Activated CD4-positive, alpha-beta T cell treated with anti-CD3 and anti-CD28 coated beads, Interleukin-2, amount 50 U/mL, for 24 hours (primary cell): Measurements from ENCODE around the gene DOC2B.
"Not testable (repeated sequence)": the region's sequence is repeated elsewhere in the genome, so short reads cannot be mapped to it uniquely, and the experiment has no call there.

Source experiments
- DNase-seq, 2 donors: peaks; one replicate each; pipeline ENCODE4 v3.0.0-alpha.2; 2020; ENCODE audit warnings: low read depth in 1 of 2, low spot score in 1 of 2

The DOC2B gene

DNA sequence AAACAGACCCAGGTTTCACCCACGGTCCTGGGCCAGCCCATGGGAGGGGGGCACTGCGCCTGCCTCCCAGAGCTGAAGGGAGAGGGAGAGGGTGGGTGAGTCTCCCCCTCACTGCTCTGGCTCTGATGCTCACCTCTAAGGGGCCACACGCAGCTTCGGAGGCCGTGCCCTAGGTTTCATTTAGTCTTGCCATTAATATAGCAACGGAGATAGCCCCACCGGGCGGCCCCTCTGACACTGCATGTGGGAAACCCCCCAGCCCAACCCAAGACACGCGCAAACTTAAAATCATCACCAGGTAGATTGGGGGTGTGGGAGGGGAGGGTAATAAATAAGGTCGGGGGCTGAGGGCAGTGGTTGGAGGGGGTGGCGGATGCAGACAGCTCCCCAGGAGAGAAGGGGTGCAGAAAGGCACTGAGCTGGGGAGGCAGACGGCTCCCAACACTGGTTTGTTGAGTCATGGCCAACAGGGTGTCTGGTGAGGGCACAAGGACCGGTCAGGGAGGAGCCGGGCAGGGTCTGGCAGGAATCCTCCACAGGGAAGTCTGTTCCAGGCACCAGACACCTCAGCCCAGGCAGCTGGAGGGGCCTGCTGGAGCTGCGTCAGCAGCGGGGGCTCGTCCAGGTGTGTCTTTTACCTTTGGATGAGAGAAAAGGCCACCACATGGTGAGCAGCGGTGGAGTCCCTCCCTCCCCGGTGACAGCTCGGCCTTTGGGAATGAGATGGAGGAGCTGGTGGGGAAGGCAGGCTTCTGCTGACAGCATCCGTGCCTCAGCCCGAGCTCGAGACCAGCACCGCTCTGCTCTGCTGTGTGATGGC lies 32.0 kb upstream of the DOC2B start:
- DNase-seq: no peak

DNA sequence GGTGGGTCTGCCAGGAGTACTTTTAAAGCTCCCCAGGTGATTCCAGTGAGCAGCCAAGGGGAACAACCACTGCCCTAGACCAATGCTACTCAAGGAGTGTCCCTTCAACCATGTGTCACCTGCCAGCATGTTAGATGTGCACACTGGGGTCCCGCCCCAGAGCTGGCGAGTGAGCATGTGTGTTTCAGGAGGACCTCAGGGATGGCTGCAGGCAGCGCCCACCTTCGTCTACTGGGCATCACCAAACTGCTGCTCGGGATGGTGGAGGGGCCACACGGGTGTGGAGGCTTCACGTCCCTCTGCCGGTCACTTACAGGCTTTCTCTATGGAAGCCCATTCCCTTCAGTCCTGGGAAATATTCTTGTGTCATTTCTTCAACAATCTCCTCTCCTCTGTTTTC lies 29.0 kb upstream of the DOC2B start:
- DNase-seq: no peak

DNA sequence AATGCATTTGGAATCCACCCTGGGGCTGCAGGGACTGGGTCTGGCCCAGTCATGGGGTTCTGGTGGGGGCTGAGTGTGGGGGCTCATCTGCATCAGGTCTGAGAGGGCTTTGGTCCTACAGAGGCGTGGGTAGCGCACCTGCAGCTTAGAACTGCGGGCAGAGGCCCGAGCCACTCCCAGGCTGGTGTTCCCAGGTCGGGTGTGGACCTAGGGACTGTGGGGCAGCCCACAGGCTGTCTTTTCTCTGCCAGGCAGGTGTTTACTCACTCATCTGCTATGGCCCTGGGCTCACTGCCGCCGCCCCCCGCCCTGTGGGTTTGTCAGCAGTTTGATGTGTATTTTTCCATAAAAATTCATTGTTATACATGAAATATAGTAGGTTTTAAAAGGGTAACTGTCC lies 27.0 kb upstream of the DOC2B start:
- no peak for DNase-seq

DNA sequence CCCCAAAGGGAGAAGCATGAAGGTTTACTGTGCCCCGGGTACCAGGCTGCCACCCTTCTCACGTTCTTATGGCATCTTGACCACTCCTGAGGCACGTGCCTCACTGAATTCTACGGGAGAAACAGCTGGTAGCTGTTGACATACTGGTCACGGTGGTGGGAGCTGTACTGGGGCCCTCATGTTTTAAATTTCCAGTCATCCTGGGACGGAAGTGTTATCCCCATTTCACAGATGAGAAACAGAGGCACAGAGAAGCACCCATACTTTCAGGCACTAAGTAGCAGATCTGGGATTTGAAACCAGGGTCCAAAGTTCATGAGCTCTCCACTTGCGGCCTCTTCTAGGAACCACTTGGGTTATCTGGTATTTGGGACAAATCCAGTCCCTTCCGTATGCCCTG lies 26.3 kb upstream of the DOC2B start:
- DNase-seq: no peak

DNA sequence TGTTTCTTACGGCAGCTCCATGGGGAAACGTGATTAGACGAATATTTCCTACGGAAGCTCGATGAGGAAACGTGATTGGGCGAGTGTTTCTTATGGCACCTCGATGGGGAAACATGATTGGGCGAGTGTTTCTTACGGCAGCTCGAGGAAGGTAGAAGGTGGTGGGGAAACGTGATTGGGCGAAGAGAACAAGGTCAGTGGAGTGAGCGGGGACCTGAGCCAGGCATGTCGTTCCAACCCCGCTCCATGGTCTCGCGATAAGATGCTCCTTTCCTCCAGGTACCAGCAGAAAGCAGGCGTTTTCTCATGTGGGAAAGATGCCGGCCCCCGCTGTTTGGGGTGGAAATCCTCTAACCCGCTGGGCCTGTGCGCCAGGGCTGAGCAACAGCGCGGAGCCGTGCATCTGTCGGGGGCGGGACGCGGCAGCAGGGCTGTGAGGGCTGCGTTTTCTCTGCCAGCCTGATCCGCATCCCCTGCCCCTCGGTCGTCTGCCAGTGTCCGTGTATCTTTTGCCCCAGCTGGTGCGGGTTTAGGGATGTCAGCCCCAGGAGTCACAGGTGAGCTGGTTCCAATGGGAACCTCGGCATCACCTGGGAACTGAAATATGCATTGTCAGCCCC lies 25.6 kb upstream of the DOC2B start:
- DNase-seq: no peak

DNA sequence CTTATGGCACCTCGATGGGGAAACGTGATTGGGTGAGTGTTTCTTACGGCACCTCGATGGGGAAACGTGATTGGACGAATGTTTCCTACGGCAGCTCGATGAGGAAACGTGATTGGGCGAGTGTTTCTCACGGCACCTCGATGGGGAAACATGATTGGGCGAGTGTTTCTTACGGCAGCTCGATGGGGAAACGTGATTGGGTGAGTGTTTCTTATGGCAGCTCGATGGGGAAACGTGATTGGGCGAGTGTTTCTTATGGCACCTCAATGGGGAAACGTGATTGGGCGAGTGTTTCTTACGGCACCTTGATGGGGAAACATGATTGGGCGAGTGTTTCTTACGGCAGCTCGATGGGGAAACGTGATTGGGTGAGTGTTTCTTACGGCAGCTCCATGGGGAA lies 25.0 kb upstream of the DOC2B start:
- DNase-seq: not testable (repeated sequence)

DNA sequence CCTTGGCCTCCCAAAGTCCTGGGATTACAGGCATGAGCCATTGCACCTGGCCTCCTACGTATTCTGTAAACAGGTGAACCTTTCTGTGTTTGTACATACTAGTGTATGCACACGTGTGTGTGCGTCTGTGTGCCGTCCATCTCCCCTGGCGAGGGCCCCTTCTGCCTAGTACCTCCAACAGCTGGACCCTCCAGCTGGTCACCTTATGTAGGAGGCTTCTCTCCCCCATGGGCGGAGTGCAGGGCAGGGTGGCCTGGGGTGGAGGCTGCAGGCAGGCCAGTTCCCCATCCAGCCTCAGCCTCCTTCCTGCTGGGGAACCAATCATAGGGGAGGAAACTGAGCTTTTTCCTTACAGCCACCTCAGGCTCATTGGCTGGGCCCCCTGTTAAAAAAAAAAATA lies 24.4 kb upstream of the DOC2B start:
- no peak for DNase-seq

DNA sequence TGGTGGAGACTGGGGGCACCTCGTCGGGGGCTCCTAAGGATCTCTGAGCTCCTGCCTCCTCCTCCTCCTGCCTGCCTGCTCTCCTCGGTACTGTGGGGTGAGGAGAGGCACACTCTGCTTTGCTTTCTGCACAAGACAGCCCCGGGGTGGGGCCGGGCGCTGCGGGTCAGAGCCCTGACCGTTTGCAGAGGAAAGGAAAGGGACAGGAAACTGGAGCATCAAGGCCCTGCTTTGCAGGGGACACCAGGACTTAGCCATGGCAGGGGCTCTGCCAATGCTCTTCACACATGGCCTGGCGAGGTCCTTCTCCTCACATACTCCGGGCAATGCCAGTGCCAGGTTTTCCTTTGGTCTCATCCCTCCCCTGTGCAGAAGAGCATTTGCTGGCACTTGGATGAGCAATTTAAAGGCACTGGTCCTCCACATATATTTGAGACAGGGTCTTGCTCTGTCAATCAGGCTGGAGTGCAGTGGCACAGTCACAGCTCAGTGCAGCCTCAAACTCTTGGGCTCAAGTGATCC lies 23.8 kb upstream of the DOC2B start:
- DNase-seq: no peak

DNA sequence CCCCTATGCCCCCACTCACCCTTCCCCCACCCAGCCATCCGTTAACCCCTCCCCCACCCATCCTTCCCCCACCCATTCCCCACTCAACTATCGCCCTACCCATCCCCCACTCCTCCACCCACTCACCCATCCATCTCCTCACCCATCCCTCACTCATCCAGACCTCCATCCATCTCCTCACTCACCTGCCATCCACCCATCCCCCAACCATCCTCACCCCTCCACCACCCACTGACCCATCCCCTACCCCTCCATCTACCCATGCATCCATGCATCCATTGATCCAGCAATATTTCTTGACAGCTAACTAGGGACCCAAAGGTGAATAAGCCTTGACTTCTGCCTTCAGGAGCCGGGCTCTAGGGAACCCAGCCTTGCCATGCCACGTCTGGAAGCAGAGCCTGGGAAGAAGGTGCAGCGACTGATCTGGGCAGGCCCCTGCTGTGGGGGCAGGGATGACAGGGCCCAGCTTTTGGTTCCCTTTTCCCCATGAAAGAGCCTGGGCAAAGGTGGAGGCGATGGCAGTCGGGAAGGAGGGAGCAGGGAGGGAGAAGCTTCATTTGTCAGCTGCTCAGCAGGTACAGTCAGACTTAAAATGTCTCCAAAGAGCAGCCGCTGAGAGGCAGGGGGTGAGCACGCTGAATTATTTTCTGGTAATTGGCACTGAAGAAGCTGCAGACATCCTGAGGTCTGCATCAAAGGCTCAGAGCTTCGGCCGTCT lies 23.1 kb upstream of the DOC2B start:
- no peak for DNase-seq

DNA sequence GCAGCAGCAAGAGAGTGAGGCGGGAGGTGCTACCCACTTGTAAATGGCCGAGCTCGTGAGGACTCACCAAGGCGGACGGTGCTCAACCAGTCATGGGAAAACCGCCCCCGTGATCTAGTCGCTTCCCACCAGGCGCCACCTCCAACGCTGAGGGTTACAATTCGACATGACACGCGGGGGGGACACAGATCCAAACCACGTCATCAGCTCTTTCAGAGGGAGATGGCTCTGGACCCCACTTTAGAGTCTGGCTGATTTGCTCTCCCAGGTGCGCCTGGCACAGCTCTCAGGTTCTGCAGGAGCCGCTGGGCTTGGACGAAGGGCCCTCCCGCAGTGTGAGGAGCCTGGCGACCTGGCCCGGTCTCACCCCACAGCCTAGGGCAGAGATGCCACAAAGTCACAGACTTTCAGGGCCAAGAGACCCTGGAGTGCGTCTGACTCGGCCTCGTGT lies 21.1 kb upstream of the DOC2B start:
- DNase-seq: no peak

DNA sequence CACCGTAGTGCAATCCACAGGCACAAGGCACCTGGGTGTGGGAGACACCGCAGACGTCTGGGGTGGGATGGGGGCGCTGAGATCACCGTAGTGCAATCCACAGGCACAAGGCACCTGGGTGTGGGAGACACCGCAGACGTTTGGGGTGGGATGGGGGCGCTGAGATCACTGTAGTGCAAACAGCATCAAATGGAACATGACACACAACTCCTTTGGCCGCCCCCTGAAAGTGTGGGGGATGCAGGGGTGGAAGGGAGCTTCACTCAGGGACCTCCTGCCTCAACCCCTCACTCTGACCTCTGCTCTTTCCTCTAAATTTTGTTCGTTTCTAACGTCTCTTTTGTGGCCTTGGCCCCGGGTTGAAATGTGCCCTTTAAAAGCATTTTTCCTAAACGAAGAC lies 20.3 kb upstream of the DOC2B start:
- not testable (repeated sequence) for DNase-seq

DNA sequence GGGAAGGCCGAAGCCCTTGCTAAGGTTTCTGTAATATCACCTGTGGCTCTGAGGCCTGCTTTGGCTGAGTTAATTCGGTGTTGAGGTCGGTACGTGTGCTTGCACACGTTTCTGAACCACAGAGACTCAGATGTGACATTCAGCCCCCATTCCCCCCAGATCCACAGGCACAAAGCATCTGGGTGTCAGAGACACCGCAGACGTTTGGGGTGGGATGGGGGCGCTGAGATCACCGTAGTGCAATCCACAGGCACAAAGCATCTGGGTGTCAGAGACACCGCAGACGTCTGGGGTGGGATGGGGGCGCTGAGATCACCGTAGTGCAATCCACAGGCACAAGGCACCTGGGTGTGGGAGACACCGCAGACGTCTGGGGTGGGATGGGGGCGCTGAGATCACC lies 19.8 kb upstream of the DOC2B start:
- not testable (repeated sequence) for DNase-seq

DNA sequence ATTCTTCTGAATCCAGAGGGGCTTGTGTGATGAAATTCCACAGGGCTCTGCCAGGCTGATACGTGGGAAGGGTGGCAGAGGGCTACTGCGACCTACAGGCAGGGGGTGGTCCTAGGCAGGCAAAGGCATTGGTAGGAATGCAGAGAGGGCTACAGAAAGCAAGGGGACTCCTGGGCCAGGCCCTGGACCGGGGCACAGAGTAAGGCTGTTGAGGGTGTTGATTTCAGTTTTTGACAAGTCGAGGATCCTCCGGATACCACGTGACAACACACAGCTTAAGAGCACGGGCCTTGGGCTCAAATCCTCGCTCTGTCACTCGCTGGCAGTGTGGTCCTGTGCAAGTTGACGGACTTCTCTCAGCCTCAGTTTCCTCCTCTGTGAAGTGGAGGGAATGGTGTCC lies 19.1 kb upstream of the DOC2B start:
- no peak for DNase-seq

DNA sequence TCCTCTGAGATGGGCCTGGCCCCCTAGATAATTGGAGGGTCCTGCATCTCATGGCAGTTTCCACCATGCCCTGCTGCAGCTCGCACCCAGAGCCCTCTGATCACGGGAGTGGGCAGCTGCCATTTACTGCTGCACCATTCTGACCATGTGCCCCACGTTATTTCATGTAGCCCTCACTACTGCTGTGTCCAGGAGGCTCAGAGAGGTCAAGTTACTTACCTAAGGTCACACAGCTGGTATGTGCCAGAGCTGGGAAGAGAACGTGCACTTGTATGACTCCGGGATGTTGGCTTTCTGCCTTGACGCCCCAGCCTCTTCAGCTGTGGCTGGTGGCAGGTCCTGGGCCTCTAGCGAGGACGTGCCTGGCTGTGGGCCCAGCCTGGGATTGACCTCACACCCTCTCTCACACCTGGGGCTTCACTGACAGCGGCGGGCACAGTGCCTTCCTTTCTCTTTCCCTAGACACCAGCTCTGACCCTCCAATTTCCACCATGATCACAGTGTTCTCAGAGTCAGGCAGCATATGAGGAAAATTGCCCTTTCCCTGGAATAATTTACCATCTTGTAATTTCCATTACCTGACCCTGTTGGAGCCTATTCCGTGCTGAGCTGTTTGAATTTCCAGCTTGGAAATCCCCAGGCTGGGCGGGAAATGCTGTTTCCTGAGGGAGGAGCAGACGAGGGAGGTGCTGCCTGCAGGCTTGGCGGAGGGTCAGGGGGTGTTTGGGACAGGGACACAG lies 18.5 kb upstream of the DOC2B start:
- DNase-seq: no peak

DNA sequence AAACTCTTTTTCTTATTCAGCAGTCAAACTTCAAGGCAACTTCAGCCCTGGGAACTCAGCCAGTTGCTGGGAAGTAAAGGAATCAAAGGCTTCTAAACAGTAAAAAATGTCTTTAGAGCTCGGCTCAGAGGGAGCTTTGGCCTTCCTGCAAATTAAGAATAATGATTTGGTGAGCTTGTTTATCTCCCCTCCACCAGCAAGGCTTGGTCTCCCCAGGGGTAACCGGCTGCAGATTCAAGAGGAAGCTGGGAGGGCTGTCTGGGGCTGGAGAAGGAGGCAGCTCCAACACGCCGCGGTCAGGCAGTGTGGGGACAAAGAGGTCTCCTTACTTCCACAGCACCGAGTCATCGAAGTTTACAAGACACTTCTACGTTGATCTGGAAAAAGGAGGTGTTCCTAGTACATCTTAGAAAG lies 17.7 kb upstream of the DOC2B start:
- no peak for DNase-seq

DNA sequence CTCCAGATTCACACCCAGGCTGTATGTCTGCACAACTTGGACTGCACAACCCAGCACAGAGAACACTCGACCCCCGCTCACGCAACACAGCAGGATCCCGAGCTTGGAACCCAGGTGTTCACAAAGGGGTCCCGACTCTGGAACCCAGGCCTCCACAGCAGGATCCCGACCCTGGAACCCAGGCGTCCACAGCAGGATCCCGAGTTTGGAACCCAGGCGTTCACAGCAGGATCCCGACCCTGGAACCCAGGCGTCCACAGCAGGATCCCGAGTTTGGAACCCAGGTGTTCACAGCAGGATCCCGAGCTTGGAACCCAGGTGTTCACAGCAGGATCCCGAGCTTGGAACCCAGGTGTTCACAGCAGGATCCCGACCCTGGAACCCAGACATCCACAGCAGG lies 16.8 kb upstream of the DOC2B start:
- not testable (repeated sequence) for DNase-seq

DNA sequence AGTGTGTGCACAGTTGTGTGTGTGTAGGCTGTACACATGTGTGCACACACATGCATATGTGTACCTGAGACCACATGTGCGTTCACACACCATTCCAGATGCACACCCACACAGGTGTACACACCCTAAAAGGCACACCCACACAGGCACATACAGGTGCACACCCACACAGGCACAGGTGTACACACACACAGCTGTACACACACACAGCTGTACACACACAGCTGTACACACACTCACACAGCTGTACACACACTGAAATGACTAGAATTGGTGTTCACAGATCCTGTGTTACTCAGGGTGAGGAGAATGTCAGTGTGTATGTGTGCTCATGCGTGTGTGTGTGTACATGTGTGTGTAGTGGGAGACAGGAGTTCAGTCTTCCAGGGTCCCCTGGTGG lies 15.9 kb upstream of the DOC2B start:
- no peak for DNase-seq

DNA sequence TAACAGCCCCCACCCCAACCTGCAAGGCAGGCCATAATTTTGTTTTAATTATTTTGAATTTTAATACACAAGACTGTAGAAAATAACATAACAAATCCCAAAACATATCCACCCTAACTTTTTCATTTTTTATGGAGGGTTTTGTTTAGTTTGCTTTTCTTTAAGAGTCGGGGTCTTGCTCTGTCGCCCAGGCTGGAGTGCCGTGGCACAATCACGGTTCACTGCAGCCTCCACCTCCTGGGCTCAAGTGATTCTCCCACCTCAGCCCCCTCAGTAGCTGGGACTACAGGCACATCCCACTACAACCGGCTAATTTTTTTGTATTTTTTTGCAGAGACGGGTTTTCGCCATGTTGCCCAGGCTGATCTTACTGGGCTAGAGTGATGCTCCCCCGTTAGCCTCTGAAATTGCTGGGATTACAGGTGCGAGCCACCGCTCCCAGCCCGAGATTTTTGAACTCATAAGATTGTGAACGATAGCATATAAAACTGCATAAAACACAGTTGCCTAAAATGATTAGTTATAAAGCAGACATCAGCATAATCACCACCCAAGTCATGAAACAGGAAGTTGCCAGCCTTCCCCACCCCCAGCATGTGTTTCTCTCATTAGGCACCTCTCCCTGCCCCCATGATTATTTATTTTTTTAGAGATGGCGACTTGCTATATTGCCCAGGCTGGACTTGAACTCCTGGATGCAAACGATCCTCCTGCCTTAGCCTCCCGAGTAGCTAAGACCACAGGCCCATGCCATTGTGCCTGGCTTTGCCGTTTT lies 13.6 kb upstream of the DOC2B start:
- DNase-seq: no peak

DNA sequence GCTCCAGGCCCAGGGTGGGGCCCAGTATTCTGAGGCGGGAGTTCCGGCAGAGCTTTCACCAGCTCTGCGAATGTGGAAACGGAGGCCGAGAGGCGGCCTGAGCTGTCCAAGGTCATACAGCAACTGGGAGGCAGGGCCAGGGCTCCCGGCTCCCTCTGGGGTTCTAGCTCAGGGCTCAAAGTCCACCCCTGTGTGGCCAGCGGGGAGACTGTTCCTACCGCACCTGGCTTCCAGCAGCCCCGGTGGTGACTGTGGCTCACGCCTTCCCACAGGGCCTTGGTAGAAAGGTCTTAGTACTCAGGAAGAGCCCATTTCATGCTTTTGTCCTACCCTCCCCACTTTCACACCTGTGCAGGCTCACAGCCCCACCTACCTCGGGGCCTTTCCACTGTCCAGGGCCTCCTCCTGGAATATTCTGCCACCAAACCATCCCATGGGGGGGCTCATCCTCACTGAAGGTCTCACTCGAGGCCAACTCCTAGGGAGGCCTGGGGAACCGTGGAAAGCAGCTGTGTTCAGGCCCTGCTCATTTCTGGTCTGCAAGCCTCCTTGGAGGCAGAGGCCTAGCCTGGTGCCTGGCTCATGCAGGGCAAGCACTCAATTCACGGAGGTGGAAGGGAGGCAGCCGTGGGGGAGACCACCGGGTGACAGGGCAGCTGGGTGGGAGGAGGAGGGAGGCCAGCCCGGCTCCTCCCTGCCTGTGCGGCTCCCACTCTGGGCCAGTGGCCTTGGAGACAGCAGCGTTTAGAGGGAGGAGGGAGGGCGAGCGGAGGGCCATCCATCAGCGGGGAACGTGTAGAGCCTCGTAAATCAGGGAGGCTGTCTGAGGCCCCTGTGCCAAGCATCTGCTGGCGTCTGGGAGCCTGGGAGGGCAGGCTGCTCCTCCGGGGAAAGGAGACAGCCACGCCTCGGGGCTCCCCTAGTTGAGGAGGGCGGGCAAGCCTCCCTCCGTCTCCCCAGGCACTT lies 12.7 kb upstream of the DOC2B start:
- no peak for DNase-seq
